A375 (cell line): ENCODE data around the gene NBPF20. TPM values are rescaled to one million over a fixed set of nuclear protein-coding genes. Genes with fewer than 3 reads are reported as not detected.

Experiments
- small RNA-seq: library from RNA; depleted of rRNA; stranded (forward); fragments of <200 nt; gene quantifications from one replicate; pipeline ENCODE3, GENCODE V24; 2014
- total RNA-seq: library from RNA; depleted of rRNA; stranded (reverse); fragments of >200 nt; shearing (Covaris generic); gene quantifications from 2 replicates; pipeline ENCODE4 v1.2.3, GENCODE V29; 2014; rRNA removed

The NBPF20 gene, protein sequence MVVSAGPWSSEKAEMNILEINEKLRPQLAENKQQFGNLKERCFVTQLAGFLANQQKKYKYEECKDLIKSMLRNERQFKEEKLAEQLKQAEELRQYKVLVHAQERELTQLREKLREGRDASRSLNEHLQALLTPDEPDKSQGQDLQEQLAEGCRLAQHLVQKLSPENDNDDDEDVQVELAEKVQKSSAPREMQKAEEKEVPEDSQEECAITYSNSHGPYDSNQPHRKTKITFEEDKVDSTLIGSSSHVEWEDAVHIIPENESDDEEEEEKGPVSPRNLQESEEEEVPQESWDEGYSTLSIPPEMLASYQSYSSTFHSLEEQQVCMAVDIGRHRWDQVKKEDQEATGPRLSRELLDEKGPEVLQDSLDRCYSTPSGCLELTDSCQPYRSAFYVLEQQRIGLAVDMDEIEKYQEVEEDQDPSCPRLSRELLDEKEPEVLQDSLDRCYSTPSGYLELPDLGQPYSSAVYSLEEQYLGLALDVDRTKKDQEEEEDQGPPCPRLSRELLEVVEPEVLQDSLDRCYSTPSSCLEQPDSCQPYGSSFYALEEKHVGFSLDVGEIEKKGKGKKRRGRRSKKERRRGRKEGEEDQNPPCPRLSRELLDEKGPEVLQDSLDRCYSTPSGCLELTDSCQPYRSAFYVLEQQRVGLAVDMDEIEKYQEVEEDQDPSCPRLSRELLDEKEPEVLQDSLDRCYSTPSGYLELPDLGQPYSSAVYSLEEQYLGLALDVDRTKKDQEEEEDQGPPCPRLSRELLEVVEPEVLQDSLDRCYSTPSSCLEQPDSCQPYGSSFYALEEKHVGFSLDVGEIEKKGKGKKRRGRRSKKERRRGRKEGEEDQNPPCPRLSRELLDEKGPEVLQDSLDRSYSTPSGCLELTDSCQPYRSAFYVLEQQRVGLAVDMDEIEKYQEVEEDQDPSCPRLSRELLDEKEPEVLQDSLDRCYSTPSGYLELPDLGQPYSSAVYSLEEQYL (N-terminal part only)
- total RNA-seq = 3.4 and 4.2 TPM in 2 replicates

DNA sequence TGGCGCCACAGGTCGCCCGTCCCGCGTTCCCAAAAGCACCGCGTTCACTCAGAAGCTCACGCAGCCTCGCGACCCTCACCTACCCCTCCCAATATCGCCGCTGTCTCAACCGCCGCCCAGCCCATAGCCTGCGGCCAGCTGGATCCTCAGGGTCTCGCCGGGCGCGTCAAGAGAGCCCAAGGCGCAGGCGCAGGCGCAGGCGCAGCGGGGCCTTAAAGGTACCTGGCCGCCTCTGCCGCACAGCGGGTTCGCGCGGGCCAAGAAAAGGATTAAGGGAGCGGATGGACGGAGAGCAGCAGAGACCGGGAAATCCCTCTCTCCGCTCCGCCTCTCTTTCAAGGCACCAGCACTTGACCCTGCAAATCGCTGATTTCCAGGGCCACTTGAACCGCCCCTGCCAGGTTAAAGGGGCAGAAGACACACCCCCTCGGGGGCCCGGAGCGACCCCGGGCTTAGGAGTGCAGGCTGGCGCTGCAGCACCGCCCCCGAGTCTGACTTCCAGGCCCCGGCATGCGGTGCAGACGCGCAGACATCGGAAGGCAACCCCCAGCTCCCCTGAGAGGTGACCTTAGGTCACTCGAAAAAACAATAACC lies at the start of gene NBPF20:
NBPF20 (minus strand) TSS at position 168 of the 594 bp plus-strand sequence. CDS start 20,331 bp downstream, outside the sequence.

Small RNA genes within 50 kb of the gene (small RNA-seq; reads per million reads assigned to genes)
- 2.9 reads per million, percentile 79 among the genes with 10 or more reads in this experiment for gene RF00003

Other genes starting within 250 kb of the NBPF20 start
- gene PPIAL4D, start 183.4 kb downstream of the NBPF20 start, total RNA-seq = not detected in 2 replicates
- 19.1 and 20.0 TPM in 2 replicates for gene GPR89A, start 182.4 kb upstream of the NBPF20 start, total RNA-seq